Endothelial cell of umbilical vein (primary cell): ENCODE data around the gene DENND1C.

Experiments
- CTCF ChIP-seq, 2 donors: IDR thresholded peaks; 1 replicate in 1 of 2; 2 replicates in 1 of 2; pipeline ENCODE4 v1.5.1; 2011; ENCODE audit warnings: low read length in 2 of 2, mild to moderate bottlenecking in 2 of 2, moderate library complexity in 2 of 2, control low read depth in 1 of 2, inconsistent platforms in 1 of 2, low read depth in 1 of 2; ENCODE audit not compliant: insufficient read depth in 1 of 2; ENCODE audit errors: extremely low read depth in 1 of 2
- EZH2 ChIP-seq: IDR thresholded peaks from 2 replicates; pipeline ENCODE4 v1.6.1; 2012; ENCODE audit warnings: borderline replicate concordance, low read depth, mild to moderate bottlenecking, moderate library complexity, low read length, inconsistent platforms; ENCODE audit not compliant: severe bottlenecking
- FOS ChIP-seq: IDR thresholded peaks from 2 replicates; pipeline ENCODE4 v1.6.1; 2011; ENCODE audit warnings: mild to moderate bottlenecking, low read length, moderate library complexity, borderline replicate concordance; ENCODE audit not compliant: insufficient read depth
- JUN ChIP-seq: IDR thresholded peaks from 2 replicates; pipeline ENCODE4 v1.6.1; 2011; ENCODE audit warnings: borderline replicate concordance, low read depth; ENCODE audit not compliant: insufficient read length, insufficient read depth
- MAX ChIP-seq: IDR thresholded peaks from 2 replicates; pipeline ENCODE4 v1.6.1; 2011; ENCODE audit not compliant: insufficient read depth, insufficient read length
- MYC ChIP-seq: IDR thresholded peaks from one replicate; pipeline ENCODE4 v1.6.1; 2011; ENCODE audit warnings: mild to moderate bottlenecking, low read depth, low read length
- POLR2A ChIP-seq: IDR thresholded peaks from 2 replicates; pipeline ENCODE4 v1.6.1; 2012; ENCODE audit warnings: low read depth, mild to moderate bottlenecking, control low read depth, low read length
- POLR2AphosphoS5 ChIP-seq: IDR thresholded peaks from 2 replicates; pipeline ENCODE4 v1.6.1; 2012; ENCODE audit warnings: low read depth, mild to moderate bottlenecking, control low read depth, low read length, moderate library complexity; ENCODE audit not compliant: insufficient read depth

GRCh38 chr19:6465006-6465405 lies 16.6 kb downstream of the DENND1C start:
- TF ChIP-seq CTCF (IDR thresholded peaks at IDR 0.05; ENCODE audit: extremely low read depth in 1 of 2, insufficient read depth in 1 of 2, low read depth in 1 of 2, low read length in 2 of 2) (no peak), POLR2A (no peak), MYC (no peak), POLR2AphosphoS5 (no peak), EZH2 (no peak), MAX (no peak), FOS (no peak), JUN (no peak)
